K562 (cell line): ENCODE results near the gene LAPTM5. TPM values are rescaled to one million over a fixed set of nuclear protein-coding genes. Genes with fewer than 3 reads are reported as not detected.

Source experiments
- ATF2 ChIP-seq: sonication (generic); formaldehyde crosslinking; IDR thresholded peaks from 2 replicates; pipeline ENCODE4 v1.8.1; 2022; ENCODE audit warnings: missing genetic modification reagents
- CTBP1 ChIP-seq: fragments of 450-650 bp; IDR thresholded peaks from 2 replicates; pipeline ENCODE4 v1.6.1; 2016; ENCODE audit warnings: borderline replicate concordance
- DEAF1 ChIP-seq: fragments of 450-650 bp; formaldehyde crosslinking; IDR thresholded peaks from 2 replicates; pipeline ENCODE4 v1.4.0; 2020; ENCODE audit warnings: mild to moderate bottlenecking, moderate library complexity
- GTF2E2 ChIP-seq: fragments of 200-800 bp; sonication (Bioruptor generic); IDR thresholded peaks from 2 replicates; pipeline ENCODE4 v1.6.1; 2016; ENCODE audit warnings: missing genetic modification characterization, missing compliant biosample characterization
- KDM5B ChIP-seq: fragments of 200-600 bp; sonication (generic); IDR thresholded peaks from 2 replicates; pipeline ENCODE4 v1.6.1; 2012; ENCODE audit warnings: low read depth, mild to moderate bottlenecking, moderate library complexity, low read length, control low read depth, inconsistent platforms; ENCODE audit not compliant: insufficient replicate concordance
- MAFF ChIP-seq: IDR thresholded peaks from 2 replicates; pipeline ENCODE4 v1.6.1; 2012; ENCODE audit warnings: low read length, improper control_type of control experiment
- NFYB ChIP-seq: IDR thresholded peaks from 2 replicates; pipeline ENCODE4 v1.6.1; 2011; ENCODE audit warnings: mild to moderate bottlenecking, moderate library complexity; ENCODE audit not compliant: insufficient read length; ENCODE audit errors: extremely low read depth
- NR1H2 ChIP-seq: sonication (generic); formaldehyde crosslinking; IDR thresholded peaks from 2 replicates; pipeline ENCODE4 v1.4.0; 2020; ENCODE audit warnings: mild to moderate bottlenecking, missing genetic modification reagents
- NR3C1 ChIP-seq: sonication (generic); formaldehyde crosslinking; IDR thresholded peaks from 2 replicates; pipeline ENCODE4 v1.8.1; 2022; ENCODE audit warnings: missing genetic modification reagents
- REST ChIP-seq, 2 experiments: fragments of 450-650 bp; formaldehyde crosslinking in 1 of 2; IDR thresholded peaks; 2 replicates each; pipeline versions ENCODE4 v1.4.0 to v1.6.1; 2014 to 2020; ENCODE audit warnings: mild to moderate bottlenecking in 2 of 2, borderline replicate concordance in 1 of 2, low read depth in 1 of 2
- SMAD1 ChIP-seq: fragments of 150-350 bp; IDR thresholded peaks from 2 replicates; pipeline ENCODE4 v1.6.1; 2014; ENCODE audit warnings: low read length, low read depth; ENCODE audit not compliant: partially characterized antibody
- SMARCE1 ChIP-seq: fragments of 450-650 bp; IDR thresholded peaks from 2 replicates; pipeline ENCODE4 v1.7.1; 2016; ENCODE audit warnings: mild to moderate bottlenecking
- TBL1XR1 ChIP-seq, 2 experiments: IDR thresholded peaks; 2 replicates each; pipeline ENCODE4 v1.6.1; 2012; ENCODE audit warnings: improper control_type of control experiment in 2 of 2, low read length in 2 of 2, mild to moderate bottlenecking in 1 of 2
- ZC3H11A ChIP-seq: IDR thresholded peaks from 2 replicates; pipeline ENCODE4 v1.6.1; 2012; ENCODE audit warnings: low read depth, low read length, improper control_type of control experiment
- ZKSCAN1 ChIP-seq: fragments of 150-350 bp; IDR thresholded peaks from 2 replicates; pipeline ENCODE4 v1.6.1; 2016; ENCODE audit warnings: low read depth, low read length
- ZNF444 ChIP-seq: fragments of 250-450 bp; sonication (Bioruptor Pico); IDR thresholded peaks from 2 replicates; pipeline ENCODE4 v1.4.0; 2020; ENCODE audit warnings: mild to moderate bottlenecking, moderate library complexity
- ZNF561 ChIP-seq: fragments of 450-650 bp; formaldehyde crosslinking; conservative IDR thresholded peaks from 2 replicates; pipeline ENCODE4 v1.4.0; 2020; ENCODE audit warnings: mild to moderate bottlenecking, moderate library complexity
- ZNF764 ChIP-seq: fragments of 250-450 bp; sonication (Bioruptor Pico); IDR thresholded peaks from 2 replicates; pipeline ENCODE4 v1.4.0; 2020; ENCODE audit warnings: low read depth, mild to moderate bottlenecking, moderate library complexity
- ZNF830 ChIP-seq: fragments of 250-450 bp; sonication (Bioruptor Pico); IDR thresholded peaks from 2 replicates; pipeline ENCODE4 v1.5.0; 2021; ENCODE audit warnings: mild to moderate bottlenecking
- ZSCAN32 ChIP-seq: fragments of 450-650 bp; formaldehyde crosslinking; IDR thresholded peaks from 2 replicates; pipeline ENCODE4 v1.4.0; 2020; ENCODE audit warnings: mild to moderate bottlenecking, moderate library complexity
- polyA plus RNA-seq, 8 experiments: library from polyadenylated mRNA; depleted of rRNA in 4 of 8; stranded (reverse) in 5 of 8; unstranded in 3 of 8; fragments of >200 nt; fragmentation: Nextera tagmentation in 2 of 8; fragmentation: Illumina TruSeq in 1 of 8; extraction: Ambion mirVana in 2 of 8; extraction: Trizol in 1 of 8; gene quantifications; 2 replicates each; pipeline versions ENCODE4 v1.2.1 to v1.2.3, GENCODE V29; 2011 to 2014; ENCODE audit warnings: inconsistent platforms in 1 of 8, missing spikeins in 1 of 8
- total RNA-seq, 7 experiments: library from RNA; depleted of rRNA in 6 of 7; stranded (reverse); fragments of >200 nt in 6 of 7; fragmentation: Illumina TruSeq in 2 of 7; extraction: Trizol in 2 of 7; gene quantifications; 2 replicates each; pipeline versions ENCODE4 v1.2.1 to v1.2.3, GENCODE V29; 2011 to 2021; ENCODE audit warnings: low replicate concordance in 1 of 7

Gene LAPTM5
- total and polyA plus RNA-seq, 9 of the 15 experiments (the other 6 are each of a cell fraction or from before 2014, with no cell fraction given) = 2.4 to 47.3 (median 20.3) TPM

- TF ChIP-seq REST (IDR thresholded peaks at IDR 0.05; ENCODE audit: borderline replicate concordance) (peak; percentile 97), REST (CRISPR knock-in tag; IDR thresholded peaks at IDR 0.05; ENCODE audit: low read depth) (no peak), DEAF1 (peak; percentile 99), NR3C1 (no peak), ZSCAN32 (CRISPR knock-in tag) (no peak), MAFF (no peak), KDM5B (no peak), GTF2E2 (tag) (no peak), ZNF444 (no peak), CTBP1 (no peak; the same call in 1 of the 2 replicates), SMAD1 (no peak), ZKSCAN1 (no peak), ZNF561 (CRISPR knock-in tag) (no peak), ZC3H11A (no peak), NFYB (no peak), TBL1XR1 (IDR thresholded peaks at IDR 0.05; ENCODE audit: low read length in 2 of 2) (no peak), ZNF830 (CRISPR knock-in tag) (0 out of 2 replicates have a peak, but pooled peaks have one; percentile 33), ZNF764 (CRISPR knock-in tag) (no peak), SMARCE1 (no peak), ATF2 (no peak), NR1H2 (CRISPR knock-in tag) (no peak)
These were observed 44.2 kb upstream of the LAPTM5 start (continued) for GRCh38 chr1:30801771-30802198.
